Measurements from ENCODE around the gene HOXD10. TPM values are rescaled to one million over a fixed set of nuclear protein-coding genes. Genes with fewer than 3 reads are reported as not detected.
A peak's percentile ranks its signal among the peaks of the same experiment; 100 is the strongest.

Gene HOXD10
- total RNA-seq, 3 donors from 2014 or later = 1.6 to 5.2 TPM; not detected in 1

DNA sequence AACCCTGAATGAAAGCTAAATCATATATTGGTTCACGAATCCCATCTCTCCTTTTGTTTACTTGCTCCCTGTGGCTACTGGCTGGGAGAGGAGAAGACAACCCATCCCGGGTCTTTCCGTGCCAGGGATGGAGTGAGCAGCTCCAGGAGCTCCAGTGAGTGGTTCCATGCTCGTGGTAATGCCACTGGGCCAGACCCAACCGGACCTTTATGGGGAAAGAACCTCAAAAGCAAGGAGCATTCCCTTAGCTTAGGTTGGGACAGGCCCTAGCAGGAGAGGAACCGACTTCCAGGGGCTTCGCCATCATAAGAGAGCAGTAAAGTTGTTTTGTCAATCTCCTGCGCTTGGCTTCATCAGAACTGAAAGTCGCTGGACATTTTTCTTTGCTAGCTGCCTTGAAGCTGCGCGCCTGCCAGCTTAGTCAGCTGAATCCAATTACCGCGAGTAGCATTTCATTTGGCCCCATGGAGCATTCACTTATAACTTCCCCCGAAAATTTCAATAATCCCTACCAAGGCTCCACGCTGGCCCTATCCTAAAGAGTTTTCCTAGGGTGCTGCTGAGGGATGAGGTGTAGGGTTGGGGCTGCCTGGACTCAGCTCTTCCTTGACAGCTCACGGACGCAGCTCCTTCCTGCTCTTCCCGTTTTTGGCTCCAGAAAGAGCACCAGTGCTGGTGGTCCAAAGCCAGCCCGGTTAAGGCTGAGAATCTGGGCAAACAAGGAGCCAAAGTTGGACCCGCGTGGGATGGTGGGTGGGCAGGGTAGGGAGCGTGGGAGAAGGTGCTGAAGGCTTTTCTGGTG is 45.4 kb downstream of the HOXD10 start:
- peaks cover 0 to 90% of the 10 kb centered on the region in 2 donors for H3K27me3 ChIP-seq
- H3K4me1 ChIP-seq = no peaks in the 10 kb centered on the region
- no peaks in the 10 kb centered on the region for H3K9me3 ChIP-seq
- TF ChIP-seq POLR2AphosphoS5 (IDR thresholded peaks at IDR 0.05) (no peak), POLR2A (IDR thresholded peaks at IDR 0.05) (no peak)
- TF ChIP-seq, protein P1, sequence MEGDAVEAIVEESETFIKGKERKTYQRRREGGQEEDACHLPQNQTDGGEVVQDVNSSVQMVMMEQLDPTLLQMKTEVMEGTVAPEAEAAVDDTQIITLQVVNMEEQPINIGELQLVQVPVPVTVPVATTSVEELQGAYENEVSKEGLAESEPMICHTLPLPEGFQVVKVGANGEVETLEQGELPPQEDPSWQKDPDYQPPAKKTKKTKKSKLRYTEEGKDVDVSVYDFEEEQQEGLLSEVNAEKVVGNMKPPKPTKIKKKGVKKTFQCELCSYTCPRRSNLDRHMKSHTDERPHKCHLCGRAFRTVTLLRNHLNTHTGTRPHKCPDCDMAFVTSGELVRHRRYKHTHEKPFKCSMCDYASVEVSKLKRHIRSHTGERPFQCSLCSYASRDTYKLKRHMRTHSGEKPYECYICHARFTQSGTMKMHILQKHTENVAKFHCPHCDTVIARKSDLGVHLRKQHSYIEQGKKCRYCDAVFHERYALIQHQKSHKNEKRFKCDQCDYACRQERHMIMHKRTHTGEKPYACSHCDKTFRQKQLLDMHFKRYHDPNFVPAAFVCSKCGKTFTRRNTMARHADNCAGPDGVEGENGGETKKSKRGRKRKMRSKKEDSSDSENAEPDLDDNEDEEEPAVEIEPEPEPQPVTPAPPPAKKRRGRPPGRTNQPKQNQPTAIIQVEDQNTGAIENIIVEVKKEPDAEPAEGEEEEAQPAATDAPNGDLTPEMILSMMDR (IDR thresholded peaks at IDR 0.05) = no peak
- DNase-seq (ENCODE audit: low spot score in 2 of 2) = no peak
- H3K4me3 ChIP-seq = peak overlapping the region in 2 of 3 donors; percentile 18 to 40
- no peaks in the 10 kb centered on the region for H3K36me3 ChIP-seq
- intact Hi-C loops (cut with DNase I; ENCODE audit: low total_unique reads) = loop anchor here (10.0 kb wide), 1 partner anchor 293 kb away; no protein-coding TSS in a partner anchor
- peak overlapping the region in 1 of 2 donors; percentile 1 for H3K27ac ChIP-seq

DNA sequence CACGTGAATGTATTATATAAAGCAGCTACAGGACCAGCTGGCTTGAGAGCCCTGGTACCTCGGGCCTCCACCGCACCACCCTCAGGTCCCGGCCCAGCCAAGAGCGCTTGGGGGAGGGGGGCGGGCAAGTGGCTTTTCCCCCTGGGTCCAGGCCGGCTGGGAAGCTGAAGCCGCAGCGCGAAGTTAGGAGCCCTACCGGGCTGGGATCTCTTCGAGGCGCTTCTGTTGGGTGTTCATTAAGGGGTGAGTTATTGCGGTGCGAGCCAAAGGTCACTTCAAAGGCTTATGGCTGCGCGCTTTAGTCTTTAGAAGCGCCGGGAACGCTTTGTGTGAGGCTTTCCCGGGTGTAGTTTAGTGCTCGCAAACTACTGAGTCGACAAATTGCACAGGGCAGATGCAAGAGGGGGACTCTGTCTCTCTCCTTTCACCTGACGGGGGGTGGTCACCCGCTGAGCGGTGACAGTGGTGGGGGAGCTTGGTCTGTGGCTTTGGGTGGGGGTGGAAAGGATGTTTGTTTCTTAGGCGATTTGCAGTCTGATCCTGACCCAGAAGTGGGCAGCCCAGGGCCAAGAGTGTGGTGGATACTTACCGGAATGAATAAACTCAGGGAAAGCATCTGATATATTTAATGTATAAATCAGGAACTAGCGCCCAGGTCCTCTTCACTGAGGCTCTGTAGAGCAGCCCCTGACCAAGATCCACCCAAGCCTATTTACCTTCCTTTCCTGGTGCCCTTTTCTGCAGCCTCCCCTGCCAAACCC is 46.5 kb downstream of the HOXD10 start:
- Histone ChIP-seq H3K36me3 (no peaks in the 10 kb centered on the region), H3K4me3 (peak overlapping the region in 1 of 3 donors; percentile 18), H3K9me3 (no peaks in the 10 kb centered on the region), H3K27me3 (peaks cover 0 to 79% of the 10 kb centered on the region in 2 donors), H3K4me1 (no peaks in the 10 kb centered on the region), H3K27ac (no peak overlapping the region)
- TF ChIP-seq, protein P1 (IDR thresholded peaks at IDR 0.05) = no peak
- TF ChIP-seq POLR2AphosphoS5 (IDR thresholded peaks at IDR 0.05) (no peak), POLR2A (IDR thresholded peaks at IDR 0.05) (no peak)
- intact Hi-C loops (cut with DNase I; ENCODE audit: low total_unique reads) = loop anchor here (10.0 kb wide), 1 partner anchor 292 kb away; no protein-coding TSS in a partner anchor
- no peak for DNase-seq (ENCODE audit: low spot score in 2 of 2)

DNA sequence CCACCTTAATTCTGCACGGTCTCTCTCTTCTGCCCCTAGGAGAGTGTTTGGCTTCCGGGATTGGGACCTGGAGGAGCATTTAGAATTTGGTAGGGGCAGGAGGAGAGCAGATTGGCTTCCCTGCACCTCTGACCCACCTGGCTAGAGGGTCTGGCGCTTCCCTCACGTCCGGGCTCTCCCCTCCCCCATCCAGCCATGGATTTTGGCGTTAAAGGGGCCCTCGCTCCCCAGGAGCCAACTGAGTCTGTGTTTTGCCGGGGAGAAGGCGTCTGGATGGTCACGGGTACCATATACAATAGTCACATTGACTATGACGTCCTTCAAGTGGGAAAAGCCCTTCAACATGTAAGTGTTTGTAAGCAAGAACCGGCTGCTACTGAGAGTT is 47.1 kb downstream of the HOXD10 start:
- TF ChIP-seq POLR2A (IDR thresholded peaks at IDR 0.05) = no peak
- no peak for TF ChIP-seq POLR2AphosphoS5 (IDR thresholded peaks at IDR 0.05)
- TF ChIP-seq, protein P1 (IDR thresholded peaks at IDR 0.05) = no peak
- Histone ChIP-seq H3K27me3 (peaks cover 0 to 75% of the 10 kb centered on the region in 2 donors), H3K4me1 (no peaks in the 10 kb centered on the region), H3K9me3 (no peaks in the 10 kb centered on the region), H3K36me3 (no peaks in the 10 kb centered on the region), H3K4me3 (no peak overlapping the region), H3K27ac (no peak overlapping the region)
- intact Hi-C loops (cut with DNase I; ENCODE audit: low total_unique reads) = loop anchor here (10.0 kb wide), 1 partner anchor 291 kb away; no protein-coding TSS in a partner anchor
- DNase-seq (ENCODE audit: low spot score in 2 of 2) = no peak

GRCh38 chr2:176164201-176164600 is 47.6 kb downstream of the HOXD10 start:
- Histone ChIP-seq H3K9me3 (no peaks in the 10 kb centered on the region), H3K27ac (no peak overlapping the region), H3K27me3 (peaks cover 0 to 75% of the 10 kb centered on the region in 2 donors), H3K4me1 (no peaks in the 10 kb centered on the region), H3K36me3 (no peaks in the 10 kb centered on the region), H3K4me3 (no peak overlapping the region)
- intact Hi-C loops (cut with DNase I; ENCODE audit: low total_unique reads) = loop anchor here (10.0 kb wide), 1 partner anchor 291 kb away; no protein-coding TSS in a partner anchor
- no peak for DNase-seq (ENCODE audit: low spot score in 2 of 2)
- TF ChIP-seq, protein P1 (IDR thresholded peaks at IDR 0.05) = no peak
- TF ChIP-seq POLR2A (IDR thresholded peaks at IDR 0.05) (no peak), POLR2AphosphoS5 (IDR thresholded peaks at IDR 0.05) (no peak)
